MM.1S (cell line): ENCODE measurements around the gene LNX2.

Source experiments
- DNase-seq: peaks from one replicate; pipeline ENCODE4 v3.0.0-alpha.2; 2015
- H2AFZ ChIP-seq: fragments of 300-600 bp; sonication (generic); 2 replicates; pipeline ENCODE4 v1.6.0; 2016; ENCODE audit warnings: antibody characterized with exemption, low read length
- H3F3A ChIP-seq: fragments of 300-600 bp; sonication (generic); 2 replicates; pipeline ENCODE4 v1.6.1; 2016; ENCODE audit warnings: mild to moderate bottlenecking, antibody characterized with exemption, low read length, moderate library complexity, mixed read lengths; ENCODE audit not compliant: insufficient read depth
- H3K27ac ChIP-seq: fragments of 300-600 bp; sonication (generic); 2 replicates; pipeline ENCODE4 v1.5.1; 2016; ENCODE audit warnings: mild to moderate bottlenecking, low read length
- H3K27me3 ChIP-seq: fragments of 300-600 bp; sonication (generic); replicated peaks from 2 replicates; pipeline ENCODE4 v1.6.0; 2016; ENCODE audit warnings: low read length; ENCODE audit not compliant: insufficient read depth
- H3K36me3 ChIP-seq: fragments of 300-600 bp; sonication (generic); replicated peaks from 2 replicates; pipeline ENCODE4 v1.6.1; 2016; ENCODE audit warnings: mild to moderate bottlenecking, low read length, mixed read lengths; ENCODE audit not compliant: insufficient read depth
- H3K4me1 ChIP-seq: fragments of 300-600 bp; sonication (generic); 2 replicates; pipeline ENCODE4 v1.6.1; 2016; ENCODE audit warnings: low read length, mixed read lengths
- H3K4me2 ChIP-seq: fragments of 300-600 bp; sonication (generic); 2 replicates; pipeline ENCODE4 v1.6.0; 2016; ENCODE audit warnings: low read depth, low read length
- H3K4me3 ChIP-seq: fragments of 300-600 bp; sonication (generic); 2 replicates; pipeline ENCODE4 v1.5.1; 2016; ENCODE audit warnings: low read length, mixed read lengths
- H3K79me2 ChIP-seq: fragments of 300-600 bp; sonication (generic); 2 replicates; pipeline ENCODE4 v1.6.1; 2016; ENCODE audit warnings: mixed run types, low read length, mixed read lengths
- H3K9ac ChIP-seq: fragments of 300-600 bp; sonication (generic); 2 replicates; pipeline ENCODE4 v1.6.1; 2016; ENCODE audit warnings: low read length, mixed read lengths
- H3K9me2 ChIP-seq: fragments of 300-600 bp; sonication (generic); replicated peaks from 2 replicates; pipeline ENCODE4 v1.6.1; 2016; ENCODE audit warnings: mild to moderate bottlenecking, low read length, mixed read lengths; ENCODE audit not compliant: insufficient read depth
- H3K9me3 ChIP-seq: fragments of 300-600 bp; sonication (generic); replicated peaks from 2 replicates; pipeline ENCODE4 v1.6.1; 2016; ENCODE audit warnings: mild to moderate bottlenecking, low read length, mixed read lengths; ENCODE audit not compliant: insufficient read depth
- H4K20me1 ChIP-seq: fragments of 300-600 bp; sonication (generic); 2 replicates; pipeline ENCODE4 v1.6.1; 2016; ENCODE audit warnings: mild to moderate bottlenecking, low read length, moderate library complexity, mixed read lengths; ENCODE audit not compliant: insufficient read depth
- EZH2 ChIP-seq: fragments of 300-600 bp; sonication (generic); optimal IDR thresholded peaks from 2 replicates; pipeline ENCODE3; 2017; ENCODE audit warnings: low read depth, mild to moderate bottlenecking, antibody characterized with exemption, low read length, mixed read lengths
- EZH2phosphoT487 ChIP-seq: fragments of 300-600 bp; sonication (generic); IDR thresholded peaks from 2 replicates; pipeline ENCODE4 v1.6.1; 2018; ENCODE audit warnings: antibody characterized with exemption, low read length
- TF ChIP-seq, protein P1 (sequence below): fragments of 300-600 bp; sonication (generic); IDR thresholded peaks from 2 replicates; pipeline ENCODE4 v1.5.1; 2016; ENCODE audit warnings: antibody characterized with exemption, low read length, mixed read lengths

LNX2 gene

DNA sequence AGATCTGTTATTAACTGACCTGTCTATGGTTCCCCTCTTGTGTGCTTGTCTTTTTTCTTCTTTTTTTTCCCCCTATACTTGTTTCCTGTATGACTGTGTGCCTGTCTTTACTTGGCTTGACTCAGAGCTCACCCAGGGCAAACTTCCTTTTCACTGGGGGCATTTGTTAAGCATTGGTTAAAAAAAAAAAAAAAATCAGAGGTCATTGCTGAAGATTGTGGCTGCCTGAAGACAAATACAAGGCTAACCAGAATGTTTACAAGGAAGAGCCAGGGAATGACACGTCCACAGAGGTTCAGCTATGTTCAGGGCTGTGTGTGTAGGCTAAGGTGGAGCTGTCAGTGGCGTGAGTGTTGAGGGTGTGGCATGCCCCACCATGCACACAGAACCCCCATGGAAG lies 47.1 kb downstream of the LNX2 start:
- Histone ChIP-seq H3K4me1 (no peaks in the 10 kb centered on the region), H3K4me3 (no peak overlapping the region), H3K9me3 (no peaks in the 10 kb centered on the region), H3K36me3 (no peaks in the 10 kb centered on the region), H3K4me2 (no peak overlapping the region), H4K20me1 (no peaks in the 10 kb centered on the region), H3K9ac (no peak overlapping the region), H2AFZ (no peak overlapping the region), H3F3A (no peaks in the 10 kb centered on the region), H3K27me3 (no peaks in the 10 kb centered on the region), H3K79me2 (no peaks in the 10 kb centered on the region; the same call in 1 of the 2 replicates), H3K27ac (no peak overlapping the region), H3K9me2 (no peaks in the 10 kb centered on the region)
- no peak for DNase-seq
- TF ChIP-seq, protein P1, sequence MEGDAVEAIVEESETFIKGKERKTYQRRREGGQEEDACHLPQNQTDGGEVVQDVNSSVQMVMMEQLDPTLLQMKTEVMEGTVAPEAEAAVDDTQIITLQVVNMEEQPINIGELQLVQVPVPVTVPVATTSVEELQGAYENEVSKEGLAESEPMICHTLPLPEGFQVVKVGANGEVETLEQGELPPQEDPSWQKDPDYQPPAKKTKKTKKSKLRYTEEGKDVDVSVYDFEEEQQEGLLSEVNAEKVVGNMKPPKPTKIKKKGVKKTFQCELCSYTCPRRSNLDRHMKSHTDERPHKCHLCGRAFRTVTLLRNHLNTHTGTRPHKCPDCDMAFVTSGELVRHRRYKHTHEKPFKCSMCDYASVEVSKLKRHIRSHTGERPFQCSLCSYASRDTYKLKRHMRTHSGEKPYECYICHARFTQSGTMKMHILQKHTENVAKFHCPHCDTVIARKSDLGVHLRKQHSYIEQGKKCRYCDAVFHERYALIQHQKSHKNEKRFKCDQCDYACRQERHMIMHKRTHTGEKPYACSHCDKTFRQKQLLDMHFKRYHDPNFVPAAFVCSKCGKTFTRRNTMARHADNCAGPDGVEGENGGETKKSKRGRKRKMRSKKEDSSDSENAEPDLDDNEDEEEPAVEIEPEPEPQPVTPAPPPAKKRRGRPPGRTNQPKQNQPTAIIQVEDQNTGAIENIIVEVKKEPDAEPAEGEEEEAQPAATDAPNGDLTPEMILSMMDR: no peak
- no peak for TF ChIP-seq EZH2phosphoT487
- TF ChIP-seq EZH2: no peak

DNA sequence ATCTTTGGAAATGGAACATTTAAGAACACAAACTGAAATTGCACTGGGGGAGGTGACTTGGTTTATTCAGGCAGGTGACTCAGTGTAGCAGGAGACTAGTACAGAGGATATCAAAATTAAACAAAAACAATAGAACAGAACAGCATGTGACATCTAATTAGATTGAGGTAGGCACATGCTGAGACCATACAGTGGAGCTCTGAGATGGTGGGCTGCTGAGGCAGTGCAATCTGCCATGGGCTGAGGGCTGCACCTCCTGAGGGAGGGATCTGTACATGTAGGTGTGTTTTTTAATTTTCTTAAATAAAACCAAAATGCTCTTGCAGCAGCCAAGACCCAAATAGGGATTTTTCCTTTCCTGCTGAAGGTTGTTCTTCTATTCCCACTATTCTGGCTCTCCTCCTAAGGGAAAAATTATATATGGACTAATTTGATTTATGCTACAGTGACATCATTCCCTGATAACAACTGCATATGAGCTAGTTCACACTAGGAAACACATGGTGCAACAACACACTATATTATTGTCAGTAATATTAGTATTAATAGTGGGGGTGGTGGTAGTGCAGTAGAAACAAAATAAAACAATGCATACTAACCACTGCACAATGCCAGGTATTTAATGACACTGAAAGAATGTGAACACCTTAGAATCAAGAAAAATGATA lies 48.0 kb downstream of the LNX2 start:
- TF ChIP-seq, protein P1: no peak
- TF ChIP-seq EZH2 (no peak), EZH2phosphoT487 (no peak)
- no peaks in the 10 kb centered on the region for H3K9me3 ChIP-seq
- no peak overlapping the region for H3K4me2 ChIP-seq
- H2AFZ ChIP-seq: no peak overlapping the region
- H3K9me2 ChIP-seq: no peaks in the 10 kb centered on the region
- H3K4me1 ChIP-seq: no peaks in the 10 kb centered on the region
- no peak for DNase-seq
- no peak overlapping the region for H3K9ac ChIP-seq
- no peaks in the 10 kb centered on the region; the same call in 1 of the 2 replicates for H3K79me2 ChIP-seq
- H4K20me1 ChIP-seq: no peaks in the 10 kb centered on the region
- no peak overlapping the region for H3K4me3 ChIP-seq
- no peak overlapping the region for H3K27ac ChIP-seq
- no peaks in the 10 kb centered on the region for H3F3A ChIP-seq
- no peaks in the 10 kb centered on the region for H3K27me3 ChIP-seq
- H3K36me3 ChIP-seq: no peaks in the 10 kb centered on the region

DNA sequence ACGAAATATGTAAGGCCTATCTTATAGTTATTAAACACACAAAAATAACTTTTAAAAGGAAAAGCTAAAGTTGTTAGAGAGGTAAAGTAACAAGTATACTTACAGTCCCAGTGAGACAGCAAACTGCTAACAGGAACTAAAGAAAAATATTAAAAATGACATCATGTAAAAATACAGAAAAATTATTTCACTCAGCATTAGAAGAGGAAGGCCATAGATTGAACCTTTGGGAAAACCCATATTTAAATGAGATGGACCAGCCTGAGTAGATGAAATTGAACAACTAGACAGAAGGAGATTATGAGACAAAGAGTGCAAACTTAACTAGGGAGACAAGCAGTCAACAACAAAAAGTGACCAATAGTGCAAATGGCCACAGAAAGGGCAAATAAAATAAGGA lies 49.4 kb downstream of the LNX2 start:
- H3K9me2 ChIP-seq: no peaks in the 10 kb centered on the region
- no peak overlapping the region for H3K4me3 ChIP-seq
- no peak for DNase-seq
- no peaks in the 10 kb centered on the region for H3K36me3 ChIP-seq
- no peak overlapping the region for H3K27ac ChIP-seq
- H3K4me1 ChIP-seq: no peaks in the 10 kb centered on the region
- H2AFZ ChIP-seq: no peak overlapping the region
- H3K9ac ChIP-seq: no peak overlapping the region
- no peaks in the 10 kb centered on the region for H3F3A ChIP-seq
- no peaks in the 10 kb centered on the region for H3K27me3 ChIP-seq
- no peak overlapping the region for H3K4me2 ChIP-seq
- H3K79me2 ChIP-seq: no peaks in the 10 kb centered on the region; the same call in 1 of the 2 replicates
- TF ChIP-seq, protein P1: no peak
- TF ChIP-seq EZH2 (no peak), EZH2phosphoT487 (no peak)
- no peaks in the 10 kb centered on the region for H4K20me1 ChIP-seq
- H3K9me3 ChIP-seq: no peaks in the 10 kb centered on the region
